GM12874 (cell line): ENCODE results near the gene TFF3.
A peak's percentile ranks its signal among the peaks of the same experiment; 100 is the strongest.

Experiments used
- TF ChIP-seq, protein P1 (sequence below): IDR thresholded peaks from 2 replicates; pipeline ENCODE4 v1.5.1; 2011; ENCODE audit warnings: low read depth, mild to moderate bottlenecking, control low read depth, low read length, moderate library complexity; ENCODE audit not compliant: insufficient read depth

TFF3 gene

DNA sequence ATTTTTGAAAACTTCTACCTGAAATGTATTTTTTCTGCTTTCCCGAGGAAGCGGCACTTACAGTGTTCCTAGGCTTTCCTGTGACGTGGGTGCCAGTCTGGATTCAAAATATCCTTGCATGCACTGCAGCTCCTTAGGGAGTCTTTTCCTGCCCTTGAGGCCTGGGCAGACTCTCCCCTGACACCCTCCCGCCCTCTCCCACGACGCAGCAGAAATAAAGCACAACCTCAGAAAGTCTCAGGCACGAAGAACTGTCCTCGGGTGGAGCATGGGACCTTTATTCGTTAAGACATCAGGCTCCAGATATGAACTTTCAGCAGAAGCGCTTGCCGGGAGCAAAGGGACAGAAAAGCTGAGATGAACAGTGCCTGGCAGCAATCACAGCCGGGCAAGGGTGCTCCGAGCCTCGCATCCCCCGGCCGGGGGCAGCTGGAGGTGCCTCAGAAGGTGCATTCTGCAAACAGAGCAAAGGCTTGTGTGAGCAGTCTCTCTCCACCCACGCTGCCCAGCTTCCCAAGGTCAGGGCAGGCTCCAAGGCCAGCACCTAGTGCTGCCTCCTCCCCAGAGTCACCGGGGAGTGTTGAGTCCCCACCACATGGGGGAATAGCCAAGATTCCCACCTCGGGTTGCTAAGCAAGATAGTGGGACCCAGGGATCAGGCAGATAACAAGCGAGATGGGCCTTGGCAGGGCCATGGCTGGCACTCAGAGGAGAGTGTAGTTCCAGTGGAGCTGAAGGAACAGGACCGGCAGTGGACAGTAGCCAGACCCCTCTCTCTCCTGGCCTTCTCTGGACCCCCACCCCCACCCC, 3.2 kb downstream of the TFF3 start:
- TF ChIP-seq, protein P1, sequence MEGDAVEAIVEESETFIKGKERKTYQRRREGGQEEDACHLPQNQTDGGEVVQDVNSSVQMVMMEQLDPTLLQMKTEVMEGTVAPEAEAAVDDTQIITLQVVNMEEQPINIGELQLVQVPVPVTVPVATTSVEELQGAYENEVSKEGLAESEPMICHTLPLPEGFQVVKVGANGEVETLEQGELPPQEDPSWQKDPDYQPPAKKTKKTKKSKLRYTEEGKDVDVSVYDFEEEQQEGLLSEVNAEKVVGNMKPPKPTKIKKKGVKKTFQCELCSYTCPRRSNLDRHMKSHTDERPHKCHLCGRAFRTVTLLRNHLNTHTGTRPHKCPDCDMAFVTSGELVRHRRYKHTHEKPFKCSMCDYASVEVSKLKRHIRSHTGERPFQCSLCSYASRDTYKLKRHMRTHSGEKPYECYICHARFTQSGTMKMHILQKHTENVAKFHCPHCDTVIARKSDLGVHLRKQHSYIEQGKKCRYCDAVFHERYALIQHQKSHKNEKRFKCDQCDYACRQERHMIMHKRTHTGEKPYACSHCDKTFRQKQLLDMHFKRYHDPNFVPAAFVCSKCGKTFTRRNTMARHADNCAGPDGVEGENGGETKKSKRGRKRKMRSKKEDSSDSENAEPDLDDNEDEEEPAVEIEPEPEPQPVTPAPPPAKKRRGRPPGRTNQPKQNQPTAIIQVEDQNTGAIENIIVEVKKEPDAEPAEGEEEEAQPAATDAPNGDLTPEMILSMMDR, result no peak

DNA sequence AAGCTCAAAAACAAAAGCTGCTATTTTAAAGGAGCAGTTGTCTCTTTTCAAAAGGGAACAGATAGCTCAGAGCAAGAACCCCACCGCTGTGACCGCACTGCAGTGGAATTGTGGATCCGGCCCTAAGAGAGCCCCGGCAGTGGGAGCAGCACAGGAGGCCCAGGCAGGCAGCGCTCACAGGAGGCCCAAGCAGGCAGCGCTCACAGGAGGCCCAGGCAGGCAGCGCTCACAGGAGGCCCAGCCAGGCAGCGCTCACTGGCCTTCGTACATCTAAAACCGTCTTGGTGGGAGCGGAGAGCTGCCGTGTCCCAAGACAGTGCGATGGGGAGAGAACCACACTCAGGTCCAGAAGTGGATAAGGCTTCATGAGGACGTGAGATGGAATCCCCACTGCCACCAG, 4.0 kb downstream of the TFF3 start:
- TF ChIP-seq, protein P1, result no peak

DNA sequence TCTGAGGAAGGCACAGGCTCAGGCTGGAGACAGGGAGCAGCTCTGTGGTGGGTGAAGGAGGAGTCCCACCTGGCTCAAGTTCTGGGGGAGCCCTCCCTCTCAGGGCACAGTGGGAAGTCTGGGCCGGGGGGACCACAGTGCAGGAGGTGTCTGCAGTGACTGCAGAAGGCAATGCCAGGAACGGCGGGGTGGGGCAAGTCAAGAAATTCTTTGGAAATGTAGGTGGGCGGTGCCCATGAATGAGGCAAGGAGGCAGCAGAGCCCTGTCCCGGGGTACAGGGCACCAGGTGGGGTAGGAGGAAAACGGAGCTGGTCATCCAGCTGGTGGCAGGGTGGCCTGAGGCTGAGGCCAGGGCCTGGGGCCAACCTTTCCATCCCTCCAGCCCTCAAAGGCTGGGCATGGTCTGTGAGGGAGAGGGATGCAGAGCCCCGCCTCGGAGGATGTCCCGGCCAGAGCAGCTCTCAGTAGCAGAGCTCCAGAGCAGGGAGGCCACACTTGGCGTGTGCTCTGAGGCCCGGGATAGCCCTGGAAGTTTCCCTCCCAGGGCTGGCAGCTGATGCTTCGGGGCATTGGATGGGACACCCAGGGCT, 4.7 kb downstream of the TFF3 start:
- TF ChIP-seq, protein P1, result no peak

DNA sequence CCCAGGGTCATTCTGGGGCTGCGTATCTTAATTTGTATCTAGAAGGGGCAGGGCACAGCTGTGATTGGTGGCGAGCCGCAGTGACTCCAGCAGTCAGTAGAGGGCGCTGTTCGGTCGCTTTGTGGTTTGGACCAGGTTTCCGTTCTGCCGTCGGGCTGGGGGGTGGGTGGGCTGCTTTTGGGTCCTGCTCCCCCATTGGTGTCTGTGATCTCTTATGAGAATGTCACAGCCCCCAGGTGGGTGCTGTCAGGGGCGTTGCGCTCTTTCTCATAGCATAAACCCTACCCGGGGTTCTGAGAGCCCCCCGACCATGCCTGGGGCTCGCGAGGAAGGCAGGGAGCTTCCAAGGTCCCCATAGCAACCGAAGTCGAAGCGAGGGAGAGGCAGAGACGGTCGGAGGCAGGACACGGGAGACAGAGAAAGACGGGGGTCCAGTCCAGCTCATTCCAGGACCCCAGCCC, 5.4 kb downstream of the TFF3 start:
- TF ChIP-seq, protein P1, result peak; percentile 88

DNA sequence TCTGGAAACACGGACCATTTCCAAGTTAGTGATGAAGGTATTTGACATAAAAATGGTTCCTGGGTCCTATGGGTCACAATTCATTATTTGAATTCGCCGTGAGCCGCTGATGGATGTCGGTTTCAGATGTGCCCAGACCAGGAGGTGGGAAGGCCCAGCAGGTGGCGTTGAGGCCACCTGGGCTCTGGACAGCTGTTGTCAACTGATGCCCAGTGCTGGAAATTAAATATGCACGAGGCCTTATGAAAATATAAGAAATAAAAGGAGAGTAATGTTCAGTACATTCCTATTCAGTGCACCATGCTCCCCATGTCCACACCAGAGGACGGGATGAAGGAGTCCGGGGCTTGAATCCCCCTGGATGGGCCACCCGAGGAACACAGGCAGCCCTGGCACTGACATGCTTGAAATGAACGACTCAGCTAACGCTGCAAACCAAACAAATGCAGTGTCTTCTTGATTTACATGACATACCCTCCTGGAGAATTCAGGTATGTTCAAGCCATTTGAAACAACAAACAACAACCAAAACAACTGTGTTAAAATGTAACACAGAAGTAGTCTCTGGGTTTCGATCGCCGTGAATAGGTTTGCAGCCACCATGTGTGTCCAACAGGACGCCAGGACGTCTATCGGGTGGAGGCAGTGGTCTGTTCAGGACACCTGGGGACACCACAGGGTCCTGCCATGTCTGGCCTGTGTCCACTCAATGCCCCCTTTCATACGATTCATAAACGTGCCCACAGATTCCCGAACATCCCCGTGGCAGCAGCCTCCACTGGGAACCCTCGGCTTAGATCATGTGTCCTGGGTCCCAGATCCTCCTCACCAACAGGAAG, 6.1 kb downstream of the TFF3 start:
- TF ChIP-seq, protein P1, result no peak

DNA sequence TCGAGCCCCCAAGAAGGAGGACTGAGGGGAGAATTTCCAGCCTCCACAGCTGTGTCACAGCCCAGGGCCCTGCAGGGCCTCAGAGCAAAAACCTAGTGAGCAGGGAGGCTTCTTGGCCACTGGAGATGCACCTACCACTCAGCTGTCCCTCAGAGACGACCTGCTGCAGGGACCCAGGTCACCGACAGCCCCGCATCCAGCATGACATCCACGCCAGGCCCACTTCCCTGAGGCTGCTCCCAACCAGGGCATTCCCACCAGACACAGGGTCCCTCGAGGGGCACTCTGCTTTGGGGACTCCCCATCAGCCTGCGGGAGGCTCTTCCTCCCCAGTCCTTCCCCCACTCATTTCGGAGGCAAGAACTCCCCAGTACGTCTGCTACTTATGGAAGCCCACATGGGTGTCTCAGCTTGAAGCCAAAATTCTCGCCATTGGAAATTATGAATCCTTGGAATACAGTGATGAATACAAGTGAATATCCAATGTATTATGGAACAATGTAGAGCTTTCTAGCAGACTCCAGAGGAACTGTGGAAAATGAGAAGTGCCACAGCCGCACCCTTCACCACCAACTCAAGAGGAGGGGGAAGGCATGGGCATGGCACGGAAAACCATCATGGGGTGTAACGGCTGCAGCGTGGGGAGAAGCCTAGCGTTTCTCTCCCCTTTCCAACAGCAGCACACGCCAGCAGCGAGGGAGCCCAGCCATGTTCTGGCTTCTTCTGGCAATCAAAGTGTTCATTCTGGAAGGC, 6.9 kb downstream of the TFF3 start:
- TF ChIP-seq, protein P1, result no peak
